Measurements from ENCODE around the gene ARL6IP1.
"Not testable (repeated sequence)": the region's sequence is repeated elsewhere in the genome, so short reads cannot be mapped to it uniquely, and the experiment has no call there.

Gene ARL6IP1

DNA sequence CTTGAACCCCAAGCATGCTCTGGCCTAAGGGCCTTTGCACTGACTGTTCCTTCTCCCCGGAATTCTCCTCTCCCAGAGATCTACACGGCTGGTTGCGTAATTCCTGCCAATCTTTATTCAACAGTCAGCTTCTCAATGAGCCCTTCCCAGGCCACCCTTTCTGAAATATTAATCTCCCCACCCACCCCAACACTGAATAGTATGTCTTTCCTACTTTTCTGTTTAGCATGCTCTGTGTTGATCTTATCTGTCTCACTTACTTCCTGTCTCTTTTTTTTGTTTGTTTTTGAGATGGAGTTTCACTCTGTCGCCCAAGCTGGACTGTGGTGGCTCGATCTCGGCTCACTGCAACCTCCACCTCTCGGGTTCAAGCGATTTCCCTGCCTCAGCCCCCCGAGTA lies 44.7 kb downstream of the ARL6IP1 start:
- not testable (repeated sequence) for H3K9ac ChIP-seq (ENCODE audit: low read depth, low read length, poor library complexity, severe bottlenecking); H3K4me2 ChIP-seq (ENCODE audit: low read depth, low read length, poor library complexity, severe bottlenecking); H2AFZ ChIP-seq (ENCODE audit: low read length); H3K9me3 ChIP-seq (ENCODE audit: insufficient read depth, low read depth, low read length); H3K27me3 ChIP-seq (ENCODE audit: insufficient read depth, low read length, poor library complexity, severe bottlenecking); H3F3A ChIP-seq (ENCODE audit: low read depth); H3K9me2 ChIP-seq (replicated peaks; ENCODE audit: low read depth, low read length); H4K20me1 ChIP-seq (ENCODE audit: insufficient read depth, low read length, poor library complexity, severe bottlenecking); H3K4me1 ChIP-seq (ENCODE audit: insufficient read depth, low read length, poor library complexity, severe bottlenecking); H3K36me3 ChIP-seq (ENCODE audit: insufficient read depth, low read length); H3K4me3 ChIP-seq (ENCODE audit: low read length, poor library complexity, severe bottlenecking); H3K79me2 ChIP-seq (ENCODE audit: insufficient read depth, low read length)

DNA sequence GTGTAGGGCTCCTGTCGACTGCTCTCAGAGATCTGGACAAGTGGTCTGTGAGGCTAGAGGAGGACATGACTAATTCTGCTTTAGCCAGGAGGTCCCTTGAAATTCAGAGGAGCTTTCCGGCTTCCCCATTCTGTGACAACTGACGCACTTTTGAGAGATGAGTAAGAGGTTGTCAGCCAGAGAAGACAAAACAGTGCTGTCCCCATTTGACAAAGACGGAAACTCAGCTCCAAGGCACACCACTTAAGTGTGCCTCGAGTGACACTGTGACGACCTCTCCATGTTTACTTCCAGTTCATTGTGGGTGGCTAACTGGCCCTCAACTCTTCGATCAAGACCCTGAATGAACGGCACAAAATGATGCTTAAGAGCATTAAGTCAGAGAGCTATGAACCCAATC lies 58.5 kb downstream of the ARL6IP1 start:
- H3K4me1 ChIP-seq (ENCODE audit: insufficient read depth, low read length, poor library complexity, severe bottlenecking); H3K4me3 ChIP-seq (ENCODE audit: low read length, poor library complexity, severe bottlenecking); H3F3A ChIP-seq (ENCODE audit: low read depth); H3K4me2 ChIP-seq (ENCODE audit: low read depth, low read length, poor library complexity, severe bottlenecking); H3K9ac ChIP-seq (ENCODE audit: low read depth, low read length, poor library complexity, severe bottlenecking); H3K79me2 ChIP-seq (ENCODE audit: insufficient read depth, low read length); H4K20me1 ChIP-seq (ENCODE audit: insufficient read depth, low read length, poor library complexity, severe bottlenecking); H3K36me3 ChIP-seq (ENCODE audit: insufficient read depth, low read length); H3K9me3 ChIP-seq (ENCODE audit: insufficient read depth, low read depth, low read length); H3K27me3 ChIP-seq (ENCODE audit: insufficient read depth, low read length, poor library complexity, severe bottlenecking); H2AFZ ChIP-seq (ENCODE audit: low read length); H3K9me2 ChIP-seq (replicated peaks; ENCODE audit: low read depth, low read length): not testable (repeated sequence)

Measured in Loucy (cell line).